ENCODE data around the gene CHRM5. TPM values are rescaled to one million over a fixed set of nuclear protein-coding genes. Genes with fewer than 3 reads are reported as not detected.

Gene CHRM5
- total and polyA plus RNA-seq, 2 donors from 2014 or later: 0.06 TPM; not detected in 1

DNA sequence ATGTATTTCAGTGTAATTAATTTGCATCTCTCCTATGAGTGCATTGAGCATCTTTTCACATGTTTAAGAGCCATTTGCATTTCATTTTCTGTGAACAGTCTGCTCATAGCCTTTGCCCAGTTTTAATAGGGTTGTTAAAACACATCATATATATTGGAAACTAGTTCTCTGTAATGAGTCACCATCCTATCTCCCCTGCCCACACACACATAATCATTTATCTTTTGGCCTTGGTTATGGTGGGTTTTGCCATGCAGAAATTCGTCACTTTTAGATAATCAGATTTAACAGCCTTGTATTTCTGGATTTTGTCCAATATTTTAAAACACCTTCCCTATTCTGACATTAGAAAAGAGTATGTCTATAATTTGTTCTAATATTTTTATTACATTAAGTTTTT, 11.9 kb upstream of the CHRM5 start:
- no peak overlapping the region for H3K9ac ChIP-seq (ENCODE audit: low read length in 3 of 3)
- DNase-seq (no peak), FAIRE-seq (no peak)
- H3K4me1 ChIP-seq (ENCODE audit: control insufficient read depth in 2 of 3, insufficient read depth in 2 of 3, low read depth in 1 of 3, low read length in 3 of 3): peaks cover 0 to 2% (median 0%) of the 10 kb centered on the region in 3 donors
- H3K27ac ChIP-seq (ENCODE audit: low read depth in 2 of 2, low read length in 2 of 2): no peak overlapping the region
- H3K27me3 ChIP-seq (ENCODE audit: control insufficient read depth, insufficient read depth, low read length): no peaks in the 10 kb centered on the region
- intact Hi-C loops (cut with DNase I): no loop called here
- TF ChIP-seq, protein P1, sequence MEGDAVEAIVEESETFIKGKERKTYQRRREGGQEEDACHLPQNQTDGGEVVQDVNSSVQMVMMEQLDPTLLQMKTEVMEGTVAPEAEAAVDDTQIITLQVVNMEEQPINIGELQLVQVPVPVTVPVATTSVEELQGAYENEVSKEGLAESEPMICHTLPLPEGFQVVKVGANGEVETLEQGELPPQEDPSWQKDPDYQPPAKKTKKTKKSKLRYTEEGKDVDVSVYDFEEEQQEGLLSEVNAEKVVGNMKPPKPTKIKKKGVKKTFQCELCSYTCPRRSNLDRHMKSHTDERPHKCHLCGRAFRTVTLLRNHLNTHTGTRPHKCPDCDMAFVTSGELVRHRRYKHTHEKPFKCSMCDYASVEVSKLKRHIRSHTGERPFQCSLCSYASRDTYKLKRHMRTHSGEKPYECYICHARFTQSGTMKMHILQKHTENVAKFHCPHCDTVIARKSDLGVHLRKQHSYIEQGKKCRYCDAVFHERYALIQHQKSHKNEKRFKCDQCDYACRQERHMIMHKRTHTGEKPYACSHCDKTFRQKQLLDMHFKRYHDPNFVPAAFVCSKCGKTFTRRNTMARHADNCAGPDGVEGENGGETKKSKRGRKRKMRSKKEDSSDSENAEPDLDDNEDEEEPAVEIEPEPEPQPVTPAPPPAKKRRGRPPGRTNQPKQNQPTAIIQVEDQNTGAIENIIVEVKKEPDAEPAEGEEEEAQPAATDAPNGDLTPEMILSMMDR (IDR thresholded peaks at IDR 0.05; ENCODE audit: borderline replicate concordance, extremely low read depth, insufficient read depth): no peak
- H3K9me3 ChIP-seq (ENCODE audit: control insufficient read depth in 2 of 3, insufficient read depth in 1 of 3, low read length in 3 of 3): no peaks in the 10 kb centered on the region
- no peak overlapping the region for H3K4me3 ChIP-seq (ENCODE audit: low read length in 3 of 3)
- no peaks in the 10 kb centered on the region for H3K36me3 ChIP-seq (ENCODE audit: control insufficient read depth in 2 of 3, insufficient read depth in 3 of 3, low read length in 3 of 3)

DNA sequence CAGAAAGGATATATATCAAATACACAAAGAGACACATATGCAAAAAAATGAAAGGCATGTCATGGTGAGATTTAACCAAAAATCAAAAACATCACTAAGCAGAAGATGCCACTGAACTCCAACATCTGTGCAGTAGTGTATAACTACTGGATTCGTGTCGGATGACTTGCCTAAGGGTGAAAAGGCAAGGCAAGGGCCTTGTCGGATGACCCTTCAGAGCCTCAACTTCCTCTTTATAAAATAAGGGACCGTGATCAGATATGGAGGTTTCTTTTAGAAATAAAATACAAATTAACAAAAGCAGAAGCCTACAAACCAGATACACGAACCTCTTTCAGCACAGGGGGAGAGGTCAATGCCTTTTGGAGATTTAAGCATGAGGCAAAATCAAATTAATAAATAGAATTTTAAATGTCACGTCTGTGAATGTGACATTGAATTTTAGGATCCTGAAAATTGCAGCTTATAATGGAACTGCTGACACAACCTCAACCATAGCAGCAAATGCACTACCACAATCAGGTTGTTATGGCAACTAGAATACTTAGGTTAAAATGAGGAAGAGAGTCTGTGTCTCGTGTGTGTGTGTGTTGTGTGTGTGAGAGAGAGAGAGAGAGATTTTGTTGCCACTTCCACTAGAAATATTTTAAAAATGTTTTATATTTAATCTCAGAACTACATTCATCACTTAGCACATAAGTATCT, 8.3 kb upstream of the CHRM5 start:
- no peak overlapping the region for H3K27ac ChIP-seq (ENCODE audit: low read depth in 2 of 2, low read length in 2 of 2)
- no peak overlapping the region for H3K4me3 ChIP-seq (ENCODE audit: low read length in 3 of 3)
- no peaks in the 10 kb centered on the region for H3K27me3 ChIP-seq (ENCODE audit: control insufficient read depth, insufficient read depth, low read length)
- peaks cover 0 to 2% (median 0%) of the 10 kb centered on the region in 3 donors for H3K4me1 ChIP-seq (ENCODE audit: control insufficient read depth in 2 of 3, insufficient read depth in 2 of 3, low read depth in 1 of 3, low read length in 3 of 3)
- FAIRE-seq (no peak), DNase-seq (no peak)
- H3K9ac ChIP-seq (ENCODE audit: low read length in 3 of 3): no peak overlapping the region
- no peaks in the 10 kb centered on the region for H3K36me3 ChIP-seq (ENCODE audit: control insufficient read depth in 2 of 3, insufficient read depth in 3 of 3, low read length in 3 of 3)
- intact Hi-C loops (cut with DNase I): loop anchor here (10.0 kb wide), 1 partner anchor 215 kb away; no protein-coding TSS in a partner anchor
- TF ChIP-seq, protein P1 (IDR thresholded peaks at IDR 0.05; ENCODE audit: borderline replicate concordance, extremely low read depth, insufficient read depth): no peak
- no peaks in the 10 kb centered on the region for H3K9me3 ChIP-seq (ENCODE audit: control insufficient read depth in 2 of 3, insufficient read depth in 1 of 3, low read length in 3 of 3)

GRCh38 chr15:33960549-33960935, 7.8 kb upstream of the CHRM5 start:
- Histone ChIP-seq H3K9me3 (ENCODE audit: control insufficient read depth in 2 of 3, insufficient read depth in 1 of 3, low read length in 3 of 3) (no peaks in the 10 kb centered on the region), H3K9ac (ENCODE audit: low read length in 3 of 3) (no peak overlapping the region), H3K36me3 (ENCODE audit: control insufficient read depth in 2 of 3, insufficient read depth in 3 of 3, low read length in 3 of 3) (no peaks in the 10 kb centered on the region), H3K27ac (ENCODE audit: low read depth in 2 of 2, low read length in 2 of 2) (no peak overlapping the region), H3K4me3 (ENCODE audit: low read length in 3 of 3) (no peak overlapping the region), H3K4me1 (ENCODE audit: control insufficient read depth in 2 of 3, insufficient read depth in 2 of 3, low read depth in 1 of 3, low read length in 3 of 3) (peaks cover 0 to 2% (median 0%) of the 10 kb centered on the region in 3 donors), H3K27me3 (ENCODE audit: control insufficient read depth, insufficient read depth, low read length) (no peaks in the 10 kb centered on the region)
- intact Hi-C loops (cut with DNase I): loop anchor here (10.0 kb wide), 1 partner anchor 216 kb away; no protein-coding TSS in a partner anchor
- no peak for FAIRE-seq
- TF ChIP-seq, protein P1 (IDR thresholded peaks at IDR 0.05; ENCODE audit: borderline replicate concordance, extremely low read depth, insufficient read depth): no peak
- DNase-seq: no peak
